ENCODE data around the gene CENPU.
"Not testable (repeated sequence)": the region's sequence is repeated elsewhere in the genome, so short reads cannot be mapped to it uniquely, and the experiment has no call there.

- TF ChIP-seq ZFX (IDR thresholded peaks at IDR 0.05; ENCODE audit: borderline replicate concordance); CTCF (IDR thresholded peaks at IDR 0.05): not testable (repeated sequence)
Measured at GRCh38 chr4:184779160-184779559, 45.3 kb upstream of the CENPU start.
